OCI-LY7 (cell line): ENCODE data around the gene H19. TPM values are rescaled to one million over a fixed set of nuclear protein-coding genes. Genes with fewer than 3 reads are reported as not detected.

Source experiments
- Bru-seq: library from RNA; stranded (reverse); fragments of 400-500 nt; gene quantifications from one replicate; lab custom pipeline; 2021; lab: Mats Ljungman, UMichigan
- BruChase-seq, 2 experiments: library from RNA; stranded (reverse); fragments of 400-500 nt; gene quantifications; one replicate each; lab custom pipeline; 2021; lab: Mats Ljungman, UMichigan
- BruUV-seq: library from RNA; stranded (reverse); fragments of 400-500 nt; replicated peaks from 2 replicates; lab custom pipeline; 2021; lab: Mats Ljungman, UMichigan
- CTCF ChIA-PET: fragments of 300-600 bp; sonication (Branson Sonifier 250); formaldehyde crosslinking; loops from one replicate; lab custom pipeline; 2022; ENCODE audit warnings: antibody characterized with exemption; ENCODE audit not compliant: unreplicated experiment; lab: Charles Lee
- POLR2A ChIA-PET: fragments of 300-600 bp; sonication (Branson Sonifier 250); formaldehyde crosslinking; loops from one replicate; lab custom pipeline; 2022; ENCODE audit warnings: antibody characterized with exemption; lab: Charles Lee
- DNase-seq: peaks from one replicate; pipeline ENCODE4 v3.0.0-alpha.2; 2015; ENCODE audit warnings: low spot score
- H2AFZ ChIP-seq: fragments of 200-600 bp; sonication (generic), shearing (Covaris generic); 2 replicates; pipeline ENCODE4 v1.6.1; 2014; ENCODE audit warnings: mild to moderate bottlenecking, antibody characterized with exemption, low read length, moderate library complexity
- H3K27ac ChIP-seq: fragments of 200-600 bp; sonication (generic); 2 replicates; pipeline ENCODE4 v1.5.1; 2014; ENCODE audit warnings: mixed run types, low read depth, mild to moderate bottlenecking, moderate library complexity, low read length, inconsistent platforms; ENCODE audit not compliant: poor library complexity, severe bottlenecking
- H3K36me3 ChIP-seq: fragments of 200-600 bp; sonication (generic); 2 replicates; pipeline ENCODE4 v1.6.1; 2014; ENCODE audit warnings: mild to moderate bottlenecking, antibody characterized with exemption, low read length, moderate library complexity, mixed read lengths; ENCODE audit not compliant: insufficient read depth
- H3K4me1 ChIP-seq: fragments of 200-600 bp; sonication (generic); 2 replicates; pipeline ENCODE4 v1.5.1; 2014; ENCODE audit warnings: mild to moderate bottlenecking, low read length; ENCODE audit not compliant: insufficient read depth, poor library complexity, severe bottlenecking
- H3K4me2 ChIP-seq: fragments of 200-600 bp; sonication (generic); 2 replicates; pipeline ENCODE4 v1.6.1; 2014; ENCODE audit warnings: mild to moderate bottlenecking, low read length
- H3K4me3 ChIP-seq: fragments of 200-600 bp; sonication (generic); 2 replicates; pipeline ENCODE4 v1.5.1; 2014; ENCODE audit warnings: mild to moderate bottlenecking, low read depth, low read length; ENCODE audit not compliant: poor library complexity, severe bottlenecking
- H3K79me2 ChIP-seq: fragments of 200-600 bp; sonication (generic); 2 replicates; pipeline ENCODE4 v1.6.1; 2016; ENCODE audit warnings: low read depth, mild to moderate bottlenecking, low read length, moderate library complexity, mixed read lengths; ENCODE audit not compliant: insufficient read depth
- H3K9me2 ChIP-seq: fragments of 200-600 bp; sonication (generic); 2 replicates; pipeline ENCODE4 v1.6.1; 2016; ENCODE audit warnings: mild to moderate bottlenecking, low read length, mixed read lengths; ENCODE audit not compliant: insufficient read depth
- H3K9me3 ChIP-seq: fragments of 200-600 bp; sonication (generic); 2 replicates; pipeline ENCODE4 v1.6.1; 2014; ENCODE audit warnings: mild to moderate bottlenecking, mixed run types, low read length, mixed read lengths
- H4K20me1 ChIP-seq: fragments of 200-600 bp; sonication (generic); 2 replicates; pipeline ENCODE4 v1.6.1; 2014; ENCODE audit warnings: mild to moderate bottlenecking, antibody characterized with exemption, low read length, moderate library complexity, mixed read lengths; ENCODE audit not compliant: insufficient read depth
- EZH2phosphoT487 ChIP-seq: fragments of 200-600 bp; sonication (generic); IDR thresholded peaks from 2 replicates; pipeline ENCODE4 v1.6.1; 2018; ENCODE audit warnings: low read depth, borderline replicate concordance, mild to moderate bottlenecking, mixed run types, antibody characterized with exemption, low read length, moderate library complexity, mixed read lengths
- intact Hi-C: fragments of 100-400 bp; cut with micrococcal nuclease; formaldehyde crosslinking; loops from one replicate; pipeline ENCODE4 v1.10.0; 2022; ENCODE audit not compliant: unreplicated experiment
- long read RNA-seq: library from polyadenylated mRNA; stranded (forward); transcript quantifications from one replicate; pipeline ENCODE4 v2.0.0, GENCODE V29; 2022
- total RNA-seq, 2 experiments: library from RNA; depleted of rRNA in 1 of 2; stranded (reverse); fragments of >200 nt in 1 of 2; shearing (Covaris generic) in 1 of 2; gene quantifications; 2 replicates each; pipeline ENCODE4 v1.2.3, GENCODE V29; 2014 to 2022
- TF ChIP-seq, protein P1 (sequence below): fragments of 200-600 bp; sonication (generic); conservative IDR thresholded peaks from 2 replicates; pipeline ENCODE4 v1.5.1; 2014; ENCODE audit warnings: mild to moderate bottlenecking, antibody characterized with exemption, low read length, moderate library complexity, mixed read lengths

Gene H19
- total RNA-seq (2014; rRNA removed; shearing (Covaris generic)) = not detected in 2 replicates
- total RNA-seq (2022) = not detected in 2 replicates
- Bru-seq, nascent RNA = not detected
- BruChase-seq, experiment 1, labeled RNA remaining after a 6-hour chase = not detected
- BruChase-seq, experiment 2, labeled RNA remaining after a 2-hour chase = not detected
- long read RNA-seq = 0 reads

DNA sequence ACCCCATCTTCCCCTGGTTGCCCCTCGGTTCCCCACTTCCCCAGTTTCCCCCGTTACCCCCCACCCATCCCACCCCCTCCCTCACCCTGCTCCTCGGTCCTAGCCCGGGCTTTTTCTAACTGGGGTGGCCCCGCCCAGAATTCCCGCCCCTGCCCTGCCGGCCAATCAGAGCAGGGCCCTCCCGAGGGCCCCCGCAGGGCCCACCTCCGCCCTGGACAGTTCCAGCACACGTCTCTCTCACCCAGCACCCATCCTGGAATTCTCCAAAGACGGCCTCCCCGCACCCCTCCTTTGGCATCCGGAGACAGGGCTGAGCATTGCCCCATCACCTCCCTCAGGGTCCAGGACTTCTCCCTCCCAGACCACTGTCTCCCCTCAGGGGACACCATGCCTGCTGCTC, at the start of gene H19:
H19 (minus strand) TSS at position 88 of the 400 bp plus-strand sequence.
- no peaks in the 10 kb centered on the region for H3K4me1 ChIP-seq
- BruUV-seq = no TSS peak
- H4K20me1 ChIP-seq = no peaks in the 10 kb centered on the region
- H3K4me2 ChIP-seq = no peak within 1 kb of the TSS
- ChIA-PET POLR2A (interaction anchor here (0.7 kb wide), 1 partner anchor 612 kb away, joined by 3 read pairs; no protein-coding TSS in a partner anchor), CTCF (no interaction called here)
- no peaks in the 10 kb centered on the region for H3K9me2 ChIP-seq
- DNase-seq = no peak
- H3K9me3 ChIP-seq = no peaks in the 10 kb centered on the region
- no peaks in the 10 kb centered on the region for H3K79me2 ChIP-seq
- intact Hi-C loops = no loop called here
- no peak within 1 kb of the TSS for H3K4me3 ChIP-seq
- no peak within 1 kb of the TSS for H2AFZ ChIP-seq
- no peak for TF ChIP-seq EZH2phosphoT487
- TF ChIP-seq, protein P1, sequence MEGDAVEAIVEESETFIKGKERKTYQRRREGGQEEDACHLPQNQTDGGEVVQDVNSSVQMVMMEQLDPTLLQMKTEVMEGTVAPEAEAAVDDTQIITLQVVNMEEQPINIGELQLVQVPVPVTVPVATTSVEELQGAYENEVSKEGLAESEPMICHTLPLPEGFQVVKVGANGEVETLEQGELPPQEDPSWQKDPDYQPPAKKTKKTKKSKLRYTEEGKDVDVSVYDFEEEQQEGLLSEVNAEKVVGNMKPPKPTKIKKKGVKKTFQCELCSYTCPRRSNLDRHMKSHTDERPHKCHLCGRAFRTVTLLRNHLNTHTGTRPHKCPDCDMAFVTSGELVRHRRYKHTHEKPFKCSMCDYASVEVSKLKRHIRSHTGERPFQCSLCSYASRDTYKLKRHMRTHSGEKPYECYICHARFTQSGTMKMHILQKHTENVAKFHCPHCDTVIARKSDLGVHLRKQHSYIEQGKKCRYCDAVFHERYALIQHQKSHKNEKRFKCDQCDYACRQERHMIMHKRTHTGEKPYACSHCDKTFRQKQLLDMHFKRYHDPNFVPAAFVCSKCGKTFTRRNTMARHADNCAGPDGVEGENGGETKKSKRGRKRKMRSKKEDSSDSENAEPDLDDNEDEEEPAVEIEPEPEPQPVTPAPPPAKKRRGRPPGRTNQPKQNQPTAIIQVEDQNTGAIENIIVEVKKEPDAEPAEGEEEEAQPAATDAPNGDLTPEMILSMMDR = no peak
- H3K27ac ChIP-seq = no peak within 1 kb of the TSS
- no peaks in the 10 kb centered on the region for H3K36me3 ChIP-seq

- Histone ChIP-seq H4K20me1 (no peaks in the 10 kb centered on the region), H3K4me2 (no peak overlapping the region), H3K79me2 (no peaks in the 10 kb centered on the region), H2AFZ (no peak overlapping the region), H3K4me3 (no peak overlapping the region), H3K36me3 (no peaks in the 10 kb centered on the region), H3K27ac (no peak overlapping the region), H3K9me3 (no peaks in the 10 kb centered on the region), H3K9me2 (no peaks in the 10 kb centered on the region), H3K4me1 (no peaks in the 10 kb centered on the region)
- intact Hi-C loops = no loop called here
- ChIA-PET POLR2A (no interaction called here), CTCF (no interaction called here)
- BruUV-seq = no TSS peak
- no peak for TF ChIP-seq EZH2phosphoT487
- TF ChIP-seq, protein P1 = no peak
- DNase-seq = no peak
Observed at GRCh38 chr11:2041963-2042362, 44.3 kb upstream of the H19 start.

DNA sequence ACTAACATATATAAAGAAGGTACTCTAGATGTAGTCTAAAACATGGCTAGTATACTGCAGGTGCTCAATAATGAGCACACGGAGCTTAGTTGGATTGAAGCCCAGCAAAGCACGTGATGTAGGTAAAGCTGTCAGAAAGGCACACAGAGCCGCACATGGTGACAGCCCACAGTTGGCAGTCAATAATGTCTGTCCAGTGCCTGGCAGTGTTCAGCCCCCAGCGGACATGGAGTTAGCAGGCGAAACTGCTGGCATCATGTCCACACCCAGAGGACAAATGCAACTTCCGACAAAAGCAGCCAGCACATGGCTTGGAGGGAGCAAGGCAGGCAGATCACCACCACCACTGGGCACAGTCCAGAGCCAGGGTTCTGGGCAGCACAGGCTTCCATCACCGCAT, 43.5 kb upstream of the H19 start:
- TF ChIP-seq EZH2phosphoT487 = no peak
- TF ChIP-seq, protein P1 = no peak
- no peak for DNase-seq
- Histone ChIP-seq H3K4me1 (no peaks in the 10 kb centered on the region), H3K4me3 (no peak overlapping the region), H3K36me3 (no peaks in the 10 kb centered on the region), H3K9me2 (no peaks in the 10 kb centered on the region), H3K9me3 (no peaks in the 10 kb centered on the region), H2AFZ (no peak overlapping the region), H4K20me1 (no peaks in the 10 kb centered on the region), H3K79me2 (no peaks in the 10 kb centered on the region), H3K27ac (no peak overlapping the region), H3K4me2 (no peak overlapping the region)
- ChIA-PET CTCF (no interaction called here), POLR2A (no interaction called here)
- intact Hi-C loops = no loop called here
- no TSS peak for BruUV-seq
